ENCODE measurements around the gene ZNF552.
"Not testable (repeated sequence)": the region's sequence is repeated elsewhere in the genome, so short reads cannot be mapped to it uniquely, and the experiment has no call there.

Gene ZNF552

GRCh38 chr19:57807541-57807940 is 7.2 kb downstream of the ZNF552 start:
- no peaks in the 10 kb centered on the region for H3K27me3 ChIP-seq (ENCODE audit: control insufficient read depth, insufficient read depth, low read length)

GRCh38 chr19:57803594-57804325 is 11.0 kb downstream of the ZNF552 start:
- H3K4me1 ChIP-seq (ENCODE audit: control insufficient read depth, insufficient read depth, low read length) = peaks cover 6% of the 10 kb centered on the region; the same call in 1 of the 2 replicates
- WGBS (ENCODE audit: insufficient coverage, insufficient read length) = no CpG with 5 or more reads among the region's 19 CpGs
- H3K27me3 ChIP-seq (ENCODE audit: control insufficient read depth, insufficient read depth, low read length) = no peaks in the 10 kb centered on the region
- peak overlapping the region; percentile 78 for H3K27ac ChIP-seq (ENCODE audit: low read length)
- peak overlapping the region; percentile 36; the same call in 1 of the 2 replicates for H3K4me3 ChIP-seq (ENCODE audit: low read length)
- H3K36me3 ChIP-seq (ENCODE audit: control insufficient read depth, insufficient read depth, low read length) = peaks cover 9% of the 10 kb centered on the region; the same call in 1 of the 2 replicates
- DNase-seq (ENCODE audit: low read depth, low spot score) = peak; percentile 43
- no peaks in the 10 kb centered on the region for H3K9me3 ChIP-seq (ENCODE audit: control insufficient read depth, insufficient read depth, low read length)

More at GRCh38 chr19:57807541-57807940, 7.2 kb downstream of the ZNF552 start:
- H3K4me1 ChIP-seq (ENCODE audit: control insufficient read depth, insufficient read depth, low read length) = no peaks in the 10 kb centered on the region
- peaks cover 9% of the 10 kb centered on the region; the same call in 1 of the 2 replicates for H3K36me3 ChIP-seq (ENCODE audit: control insufficient read depth, insufficient read depth, low read length)
- no peak for DNase-seq (ENCODE audit: low read depth, low spot score)
- no CpG with 5 or more reads among the region's 2 CpGs for WGBS (ENCODE audit: insufficient coverage, insufficient read length)
- no peak overlapping the region for H3K4me3 ChIP-seq (ENCODE audit: low read length)
- no peaks in the 10 kb centered on the region for H3K9me3 ChIP-seq (ENCODE audit: control insufficient read depth, insufficient read depth, low read length)
- H3K27ac ChIP-seq (ENCODE audit: low read length) = no peak overlapping the region

DNA sequence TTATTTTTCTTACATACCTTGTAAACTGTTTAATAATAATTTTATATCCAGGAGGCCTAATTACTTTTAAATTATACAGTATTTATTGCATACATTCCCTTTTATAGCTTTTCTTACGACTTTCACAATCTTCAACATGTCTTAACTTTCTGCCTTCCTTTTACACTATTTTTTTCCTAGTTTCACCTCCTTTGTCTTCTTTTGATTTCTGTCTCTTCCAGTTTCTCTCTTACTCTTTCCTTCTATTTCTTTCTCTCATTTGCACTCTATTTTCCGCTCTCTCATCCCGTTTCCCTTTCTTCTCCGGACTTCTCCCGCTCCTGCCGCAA is 11.5 kb downstream of the ZNF552 start:
- Histone ChIP-seq H3K36me3 (ENCODE audit: control insufficient read depth, insufficient read depth, low read length) (peaks cover 5% of the 10 kb centered on the region; the same call in 1 of the 2 replicates), H3K27ac (ENCODE audit: low read length) (no peak overlapping the region), H3K9me3 (ENCODE audit: control insufficient read depth, insufficient read depth, low read length) (no peaks in the 10 kb centered on the region), H3K27me3 (ENCODE audit: control insufficient read depth, insufficient read depth, low read length) (no peaks in the 10 kb centered on the region), H3K4me3 (ENCODE audit: low read length) (peak overlapping the region; percentile 36; the same call in 1 of the 2 replicates), H3K4me1 (ENCODE audit: control insufficient read depth, insufficient read depth, low read length) (peaks cover 6% of the 10 kb centered on the region; the same call in 1 of the 2 replicates)
- DNase-seq (ENCODE audit: low read depth, low spot score) = no peak
- no CpG with 5 or more reads among the region's 6 CpGs for WGBS (ENCODE audit: insufficient coverage, insufficient read length)

- DNase-seq (ENCODE audit: low read depth, low spot score) = no peak
- Histone ChIP-seq H3K36me3 (ENCODE audit: control insufficient read depth, insufficient read depth, low read length) (no peaks in the 10 kb centered on the region), H3K9me3 (ENCODE audit: control insufficient read depth, insufficient read depth, low read length) (no peaks in the 10 kb centered on the region), H3K4me1 (ENCODE audit: control insufficient read depth, insufficient read depth, low read length) (peaks cover 6% of the 10 kb centered on the region; the same call in 1 of the 2 replicates), H3K27me3 (ENCODE audit: control insufficient read depth, insufficient read depth, low read length) (no peaks in the 10 kb centered on the region), H3K4me3 (ENCODE audit: low read length) (no peak overlapping the region), H3K27ac (ENCODE audit: low read length) (no peak overlapping the region)
- WGBS (ENCODE audit: insufficient coverage, insufficient read length) = no CpG with 5 or more reads among the region's 4 CpGs
Observed at GRCh38 chr19:57802269-57802668, 12.4 kb downstream of the ZNF552 start.

DNA sequence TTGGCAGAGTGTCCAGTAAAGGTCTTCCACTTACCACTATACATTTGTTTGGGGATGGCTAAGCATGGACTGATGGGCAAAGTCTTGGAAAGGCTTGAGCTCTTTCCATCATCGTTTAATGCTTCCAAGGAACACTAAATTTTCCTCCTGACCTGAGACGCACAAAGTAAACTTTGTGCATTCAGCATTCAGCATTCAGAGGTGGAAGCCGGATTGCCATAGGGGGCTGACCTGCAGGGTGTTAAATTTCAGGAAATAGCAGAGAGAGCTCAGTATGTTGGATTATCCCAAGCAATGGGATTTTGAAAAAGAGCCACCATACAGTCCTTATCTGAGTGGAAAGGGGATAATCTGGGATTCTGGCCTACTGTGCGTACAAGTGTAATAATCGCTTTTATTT is 14.0 kb downstream of the ZNF552 start:
- WGBS (ENCODE audit: insufficient coverage, insufficient read length) = no CpG with 5 or more reads among the region's 5 CpGs
- H3K9me3 ChIP-seq (ENCODE audit: control insufficient read depth, insufficient read depth, low read length) = no peaks in the 10 kb centered on the region
- no peaks in the 10 kb centered on the region for H3K36me3 ChIP-seq (ENCODE audit: control insufficient read depth, insufficient read depth, low read length)

GRCh38 chr19:57796580-57796979 is 18.1 kb downstream of the ZNF552 start:
- H3K36me3 ChIP-seq (ENCODE audit: control insufficient read depth, insufficient read depth, low read length); H3K4me3 ChIP-seq (ENCODE audit: low read length); DNase-seq (ENCODE audit: low read depth, low spot score); H3K9me3 ChIP-seq (ENCODE audit: control insufficient read depth, insufficient read depth, low read length); H3K27ac ChIP-seq (ENCODE audit: low read length); H3K27me3 ChIP-seq (ENCODE audit: control insufficient read depth, insufficient read depth, low read length); H3K4me1 ChIP-seq (ENCODE audit: control insufficient read depth, insufficient read depth, low read length): not testable (repeated sequence)
- no CpG with 5 or more reads among the region's 1 CpG for WGBS (ENCODE audit: insufficient coverage, insufficient read length)

More for the DNA sequence above, 14.0 kb downstream of the ZNF552 start:
- no peak overlapping the region for H3K27ac ChIP-seq (ENCODE audit: low read length)
- DNase-seq (ENCODE audit: low read depth, low spot score) = no peak
- no peak overlapping the region for H3K4me3 ChIP-seq (ENCODE audit: low read length)
- H3K4me1 ChIP-seq (ENCODE audit: control insufficient read depth, insufficient read depth, low read length) = peaks cover 6% of the 10 kb centered on the region; the same call in 1 of the 2 replicates
- no peaks in the 10 kb centered on the region for H3K27me3 ChIP-seq (ENCODE audit: control insufficient read depth, insufficient read depth, low read length)

DNA sequence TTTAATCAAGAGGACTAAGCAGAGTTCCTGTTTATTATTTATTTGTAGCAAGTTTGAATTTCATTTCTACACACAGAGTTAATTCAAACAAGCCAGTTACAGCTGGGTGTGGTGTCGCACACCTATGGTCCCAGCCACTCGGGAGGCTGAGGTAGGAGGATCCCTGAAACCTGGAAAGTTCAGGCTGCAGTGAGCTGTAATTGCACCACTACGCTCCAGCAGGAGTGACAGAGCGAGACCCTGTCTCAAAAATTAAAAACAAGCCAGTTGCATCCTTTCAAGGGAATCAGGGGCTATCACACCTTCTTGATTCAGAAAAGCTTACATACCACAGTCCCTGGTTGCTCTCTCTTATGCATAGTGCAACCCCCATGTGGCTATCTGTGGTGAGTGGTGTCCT is 25.4 kb downstream of the ZNF552 start:
- no peaks in the 10 kb centered on the region; the same call in 1 of the 2 replicates for H3K9me3 ChIP-seq (ENCODE audit: control insufficient read depth, insufficient read depth, low read length)
- peaks cover 1% of the 10 kb centered on the region; the same call in 1 of the 2 replicates for H3K4me1 ChIP-seq (ENCODE audit: control insufficient read depth, insufficient read depth, low read length)
- no peaks in the 10 kb centered on the region for H3K27me3 ChIP-seq (ENCODE audit: control insufficient read depth, insufficient read depth, low read length)
- H3K36me3 ChIP-seq (ENCODE audit: control insufficient read depth, insufficient read depth, low read length) = peaks cover 4% of the 10 kb centered on the region; the same call in 1 of the 2 replicates
- WGBS (ENCODE audit: insufficient coverage, insufficient read length) = no CpG with 5 or more reads among the region's 4 CpGs
- no peak for DNase-seq (ENCODE audit: low read depth, low spot score)
- no peak overlapping the region for H3K27ac ChIP-seq (ENCODE audit: low read length)
- no peak overlapping the region for H3K4me3 ChIP-seq (ENCODE audit: low read length)

DNA sequence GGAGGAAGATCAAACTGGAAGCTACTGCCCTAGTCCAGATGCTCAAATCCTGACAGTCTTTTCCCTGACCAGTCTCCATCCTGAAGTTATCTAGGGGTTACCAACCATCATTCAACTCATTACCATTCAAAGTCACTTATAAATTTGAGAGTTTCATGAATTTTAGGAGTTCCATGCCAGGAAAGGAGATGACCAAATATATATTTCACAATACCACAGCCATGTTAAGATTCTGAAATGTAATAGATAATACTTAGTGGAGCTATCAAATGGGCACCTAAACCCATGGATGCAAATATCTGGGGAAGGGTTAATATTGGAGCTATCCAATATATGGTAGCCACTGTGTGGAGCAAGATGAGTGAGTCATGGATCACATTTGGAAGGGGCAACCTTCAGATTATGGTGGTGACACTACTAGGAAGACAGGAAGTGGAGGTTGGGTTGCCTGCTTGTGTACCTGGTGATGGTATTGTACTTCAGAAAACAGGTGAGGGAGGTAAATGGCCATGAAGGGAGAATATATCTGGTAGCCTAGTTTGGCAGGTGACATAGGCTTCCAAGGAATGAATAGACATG is 26.5 kb downstream of the ZNF552 start:
- Histone ChIP-seq H3K36me3 (ENCODE audit: control insufficient read depth, insufficient read depth, low read length) (peaks cover 4% of the 10 kb centered on the region; the same call in 1 of the 2 replicates), H3K4me1 (ENCODE audit: control insufficient read depth, insufficient read depth, low read length) (peaks cover 1% of the 10 kb centered on the region; the same call in 1 of the 2 replicates), H3K4me3 (ENCODE audit: low read length) (no peak overlapping the region), H3K27ac (ENCODE audit: low read length) (no peak overlapping the region), H3K9me3 (ENCODE audit: control insufficient read depth, insufficient read depth, low read length) (no peaks in the 10 kb centered on the region; the same call in 1 of the 2 replicates), H3K27me3 (ENCODE audit: control insufficient read depth, insufficient read depth, low read length) (no peaks in the 10 kb centered on the region)
- DNase-seq (ENCODE audit: low read depth, low spot score) = no peak

DNA sequence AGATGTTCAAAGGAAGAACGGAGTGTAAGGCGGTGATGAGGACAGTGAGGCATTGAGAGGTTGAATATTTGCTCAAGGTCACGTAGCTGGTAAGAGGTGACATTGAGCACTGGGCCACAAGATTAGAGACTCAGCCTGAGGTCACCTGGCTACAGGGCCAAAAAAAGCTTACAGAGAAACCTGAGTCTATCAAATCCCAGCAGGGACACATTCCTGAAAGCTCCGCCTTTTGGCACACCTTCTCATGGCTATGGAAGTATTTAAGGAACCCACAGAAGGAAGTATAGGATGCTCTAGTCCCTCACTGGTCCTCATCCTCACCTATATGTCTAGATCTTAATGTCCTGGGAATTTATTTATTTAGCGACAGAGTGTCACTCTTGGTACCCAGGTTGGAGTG is 27.8 kb downstream of the ZNF552 start:
- Histone ChIP-seq H3K27me3 (ENCODE audit: control insufficient read depth, insufficient read depth, low read length) (no peaks in the 10 kb centered on the region), H3K4me1 (ENCODE audit: control insufficient read depth, insufficient read depth, low read length) (peaks cover 1% of the 10 kb centered on the region; the same call in 1 of the 2 replicates), H3K27ac (ENCODE audit: low read length) (no peak overlapping the region), H3K36me3 (ENCODE audit: control insufficient read depth, insufficient read depth, low read length) (peaks cover 4% of the 10 kb centered on the region; the same call in 1 of the 2 replicates), H3K4me3 (ENCODE audit: low read length) (no peak overlapping the region), H3K9me3 (ENCODE audit: control insufficient read depth, insufficient read depth, low read length) (no peaks in the 10 kb centered on the region; the same call in 1 of the 2 replicates)
- 100% methylated on average over 2 of the region's 5 CpGs for WGBS (ENCODE audit: insufficient coverage, insufficient read length)
- DNase-seq (ENCODE audit: low read depth, low spot score) = no peak

GRCh38 chr19:57786286-57786685 is 28.4 kb downstream of the ZNF552 start:
- Histone ChIP-seq H3K27ac (ENCODE audit: low read length) (no peak overlapping the region), H3K4me3 (ENCODE audit: low read length) (no peak overlapping the region), H3K36me3 (ENCODE audit: control insufficient read depth, insufficient read depth, low read length) (peaks cover 4% of the 10 kb centered on the region; the same call in 1 of the 2 replicates), H3K9me3 (ENCODE audit: control insufficient read depth, insufficient read depth, low read length) (no peaks in the 10 kb centered on the region; the same call in 1 of the 2 replicates), H3K4me1 (ENCODE audit: control insufficient read depth, insufficient read depth, low read length) (peaks cover 1% of the 10 kb centered on the region; the same call in 1 of the 2 replicates), H3K27me3 (ENCODE audit: control insufficient read depth, insufficient read depth, low read length) (no peaks in the 10 kb centered on the region)
- DNase-seq (ENCODE audit: low read depth, low spot score) = no peak
- no CpG with 5 or more reads among the region's 38 CpGs for WGBS (ENCODE audit: insufficient coverage, insufficient read length)

All from iPS DF 6.9 (cell line).